Keratinocyte (primary cell): ENCODE measurements around the gene PLA2G2F. TPM values are rescaled to one million over a fixed set of nuclear protein-coding genes. Genes with fewer than 3 reads are reported as not detected.
A peak's percentile ranks its signal among the peaks of the same experiment; 100 is the strongest.

ENCODE experiments used
- DNase-seq: peaks from one replicate; pipeline ENCODE4 v3.0.0-alpha.2; 2011; ENCODE audit warnings: low read depth, missing footprints, low spot score
- FAIRE-seq: peaks from 2 replicates; lab custom pipeline; 2011; peaks lifted over from hg19 to GRCh38; lab: Jason Lieb, UNC
- H2AFZ ChIP-seq: 2 replicates; pipeline ENCODE4 v1.6.0; 2012; ENCODE audit warnings: low read length, control low read depth, inconsistent platforms; ENCODE audit not compliant: control insufficient read depth
- H3K27ac ChIP-seq: 2 replicates; pipeline ENCODE4 v1.5.1; 2011; ENCODE audit warnings: low read length; ENCODE audit not compliant: control insufficient read depth, insufficient read depth
- H3K27me3 ChIP-seq: 3 replicates; pipeline ENCODE4 v1.6.0; 2011; ENCODE audit warnings: low read length; ENCODE audit not compliant: control insufficient read depth, insufficient read depth; ENCODE audit errors: extremely low read depth
- H3K36me3 ChIP-seq, 2 experiments: 2 replicates in 1 of 2; 3 replicates in 1 of 2; pipeline ENCODE4 v1.5.1; 2011; ENCODE audit warnings: low read length in 2 of 2, mild to moderate bottlenecking in 1 of 2; ENCODE audit not compliant: control insufficient read depth in 2 of 2, insufficient read depth in 2 of 2; ENCODE audit errors: extremely low read depth in 1 of 2
- H3K4me1 ChIP-seq: 3 replicates; pipeline ENCODE4 v1.5.1; 2011; ENCODE audit warnings: low read length; ENCODE audit not compliant: control insufficient read depth, insufficient read depth; ENCODE audit errors: extremely low read depth
- H3K4me2 ChIP-seq: 3 replicates; pipeline ENCODE4 v1.6.0; 2011; ENCODE audit warnings: low read depth, low read length; ENCODE audit not compliant: control insufficient read depth, insufficient read depth; ENCODE audit errors: extremely low read depth
- H3K4me3 ChIP-seq, 3 experiments: fragments of 200-600 bp in 1 of 3; sonication (generic) in 1 of 3; 2 replicates in 2 of 3; 3 replicates in 1 of 3; pipeline ENCODE4 v1.5.1; 2011 to 2016; ENCODE audit warnings: low read length in 3 of 3, mild to moderate bottlenecking in 3 of 3, control low read depth in 2 of 3, inconsistent platforms in 1 of 3, low read depth in 1 of 3, mixed read lengths in 1 of 3, mixed run types in 1 of 3, moderate library complexity in 1 of 3; ENCODE audit not compliant: control insufficient read depth in 2 of 3, insufficient read depth in 2 of 3; ENCODE audit errors: extremely low read depth in 1 of 3
- H3K79me2 ChIP-seq: 2 replicates; pipeline ENCODE4 v1.6.0; 2012; ENCODE audit warnings: low read length; ENCODE audit not compliant: control insufficient read depth, insufficient read depth
- H3K9ac ChIP-seq: 3 replicates; pipeline ENCODE4 v1.6.0; 2011; ENCODE audit warnings: low read length; ENCODE audit not compliant: control insufficient read depth, insufficient read depth; ENCODE audit errors: extremely low read depth
- H3K9me1 ChIP-seq: 3 replicates; pipeline ENCODE4 v1.6.0; 2011; ENCODE audit warnings: low read length; ENCODE audit not compliant: control insufficient read depth, insufficient read depth; ENCODE audit errors: extremely low read depth
- H3K9me3 ChIP-seq: 2 replicates; pipeline ENCODE4 v1.5.1; 2012; ENCODE audit warnings: low read depth, low read length; ENCODE audit not compliant: control insufficient read depth
- H4K20me1 ChIP-seq: 3 replicates; pipeline ENCODE4 v1.6.0; 2011; ENCODE audit warnings: low read length; ENCODE audit not compliant: control insufficient read depth, insufficient read depth; ENCODE audit errors: extremely low read depth
- EZH2 ChIP-seq: IDR thresholded peaks from one replicate; pipeline ENCODE4 v1.6.1; 2012; ENCODE audit warnings: inconsistent platforms, mild to moderate bottlenecking, low read length, moderate library complexity
- dilution Hi-C: fragments of 300-500 bp; cut with MboI; formaldehyde crosslinking; loops from one replicate; pipeline ENCODE4 v1.7.0; 2020; ENCODE audit warnings: low sequenced_read_pairs; ENCODE audit not compliant: extremely low pct_ligation_motif_present
- polyA plus RNA-seq, 5 experiments: library from polyadenylated mRNA; depleted of rRNA in 3 of 5; stranded (reverse) in 3 of 5; stranded (forward) in 1 of 5; unstranded in 1 of 5; fragments of >200 nt; gene quantifications; 1 replicate in 1 of 5; 2 replicates in 3 of 5; 3 replicates in 1 of 5; pipeline versions ENCODE4 v1.2.1 to v1.2.3, GENCODE V29; 2011 to 2012; ENCODE audit warnings: missing spikeins in 2 of 5, low read depth in 1 of 5, low replicate concordance in 1 of 5
- TF ChIP-seq, protein P1 (sequence below), 3 experiments: IDR thresholded peaks in 1 of 3; conservative IDR thresholded peaks in 1 of 3; optimal IDR thresholded peaks in 1 of 3; 2 replicates in 2 of 3; 3 replicates in 1 of 3; pipeline versions ENCODE3 to v1.5.1; 2011; ENCODE audit warnings: low read length in 3 of 3, mild to moderate bottlenecking in 3 of 3, moderate library complexity in 2 of 3, control low read depth in 1 of 3, inconsistent platforms in 1 of 3; ENCODE audit not compliant: insufficient read depth in 2 of 3; ENCODE audit errors: extremely low read depth in 1 of 3

Gene PLA2G2F
- polyA plus RNA-seq, 1 donor (not counting 4 experiments of a cell fraction or from before 2014, with no cell fraction given) = 0.26 TPM

DNA sequence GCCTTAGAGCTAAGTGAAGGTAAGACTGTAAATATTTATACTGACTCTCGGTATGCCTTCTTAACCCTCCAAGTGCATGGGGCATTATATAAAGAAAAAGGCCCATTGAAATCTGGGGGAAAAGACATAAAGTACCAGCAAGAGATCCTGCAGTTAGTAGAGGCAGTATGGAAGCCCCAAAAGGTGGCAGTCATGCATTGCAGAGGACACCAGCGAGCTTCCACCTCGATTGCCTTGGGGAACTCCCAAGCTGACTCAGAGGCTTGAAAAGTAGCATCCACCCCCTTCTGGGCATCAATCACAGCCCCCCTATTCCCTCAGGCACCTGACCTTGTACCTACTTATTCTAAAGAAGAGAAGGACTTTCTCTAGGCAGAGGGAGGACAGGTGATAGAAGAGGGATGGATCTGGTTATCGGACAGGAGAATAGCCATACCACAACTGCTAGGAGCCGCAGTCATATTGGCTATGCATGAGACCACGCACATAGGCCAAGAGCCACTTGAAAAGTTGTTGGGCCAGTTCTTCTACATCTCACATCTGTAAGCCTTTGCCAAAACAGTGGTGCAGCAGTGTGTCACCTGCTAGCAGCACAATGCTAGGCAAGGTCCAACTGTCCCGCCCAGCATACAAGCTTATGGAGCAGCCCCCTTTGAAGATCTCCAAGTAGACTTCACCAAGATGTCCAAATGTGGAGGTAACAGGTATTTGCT is 19.4 kb downstream of the PLA2G2F start:
- no peaks in the 10 kb centered on the region for H3K36me3 ChIP-seq
- no peak overlapping the region for H3K4me3 ChIP-seq
- no peak overlapping the region for H2AFZ ChIP-seq
- H3K9ac ChIP-seq = no peak overlapping the region
- H3K9me3 ChIP-seq = peaks cover 20% of the 10 kb centered on the region
- no peak for TF ChIP-seq EZH2
- TF ChIP-seq, protein P1, sequence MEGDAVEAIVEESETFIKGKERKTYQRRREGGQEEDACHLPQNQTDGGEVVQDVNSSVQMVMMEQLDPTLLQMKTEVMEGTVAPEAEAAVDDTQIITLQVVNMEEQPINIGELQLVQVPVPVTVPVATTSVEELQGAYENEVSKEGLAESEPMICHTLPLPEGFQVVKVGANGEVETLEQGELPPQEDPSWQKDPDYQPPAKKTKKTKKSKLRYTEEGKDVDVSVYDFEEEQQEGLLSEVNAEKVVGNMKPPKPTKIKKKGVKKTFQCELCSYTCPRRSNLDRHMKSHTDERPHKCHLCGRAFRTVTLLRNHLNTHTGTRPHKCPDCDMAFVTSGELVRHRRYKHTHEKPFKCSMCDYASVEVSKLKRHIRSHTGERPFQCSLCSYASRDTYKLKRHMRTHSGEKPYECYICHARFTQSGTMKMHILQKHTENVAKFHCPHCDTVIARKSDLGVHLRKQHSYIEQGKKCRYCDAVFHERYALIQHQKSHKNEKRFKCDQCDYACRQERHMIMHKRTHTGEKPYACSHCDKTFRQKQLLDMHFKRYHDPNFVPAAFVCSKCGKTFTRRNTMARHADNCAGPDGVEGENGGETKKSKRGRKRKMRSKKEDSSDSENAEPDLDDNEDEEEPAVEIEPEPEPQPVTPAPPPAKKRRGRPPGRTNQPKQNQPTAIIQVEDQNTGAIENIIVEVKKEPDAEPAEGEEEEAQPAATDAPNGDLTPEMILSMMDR (optimal IDR thresholded peaks at IDR 0.05 in 1 of 3, IDR thresholded peaks at IDR 0.05 in 1 of 3, conservative IDR thresholded peaks at IDR 0.05 in 1 of 3; ENCODE audit: extremely low read depth in 1 of 3, insufficient read depth in 2 of 3, low read length in 3 of 3) = peak in 2 of 3 experiments; percentile 12 to 19
- H3K79me2 ChIP-seq = no peaks in the 10 kb centered on the region
- no peak for FAIRE-seq
- H4K20me1 ChIP-seq = no peaks in the 10 kb centered on the region
- no peaks in the 10 kb centered on the region for H3K27me3 ChIP-seq
- H3K27ac ChIP-seq = no peak overlapping the region
- dilution Hi-C loops = no loop called here
- DNase-seq = no peak
- H3K4me2 ChIP-seq = no peak overlapping the region
- no peaks in the 10 kb centered on the region for H3K4me1 ChIP-seq
- H3K9me1 ChIP-seq = no peaks in the 10 kb centered on the region

DNA sequence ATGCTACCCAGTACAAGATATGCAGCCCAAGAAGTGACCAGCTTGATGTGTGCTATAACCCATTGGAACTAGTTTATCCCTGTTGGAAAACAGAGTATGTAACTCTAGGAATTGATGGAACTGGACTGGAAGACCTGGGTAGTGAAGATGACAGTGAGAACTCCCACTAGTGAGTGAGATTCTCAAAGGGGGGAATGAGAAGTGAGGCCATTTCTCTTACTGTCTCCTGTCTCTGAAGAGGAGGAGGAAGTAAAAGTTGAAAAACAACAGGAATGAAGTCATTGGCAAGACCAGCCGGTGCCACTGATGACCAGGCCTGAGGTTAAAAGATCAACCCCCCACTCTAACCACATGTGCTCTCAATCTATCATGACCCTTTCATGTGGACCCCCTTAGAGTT is 20.9 kb downstream of the PLA2G2F start:
- no peak overlapping the region for H3K27ac ChIP-seq
- H3K36me3 ChIP-seq = no peaks in the 10 kb centered on the region
- H3K27me3 ChIP-seq = no peaks in the 10 kb centered on the region
- H3K4me1 ChIP-seq = no peaks in the 10 kb centered on the region
- TF ChIP-seq, protein P1 (optimal IDR thresholded peaks at IDR 0.05 in 1 of 3, IDR thresholded peaks at IDR 0.05 in 1 of 3, conservative IDR thresholded peaks at IDR 0.05 in 1 of 3; ENCODE audit: extremely low read depth in 1 of 3, insufficient read depth in 2 of 3, low read length in 3 of 3) = no peak
- TF ChIP-seq EZH2 = no peak
- no peaks in the 10 kb centered on the region for H3K79me2 ChIP-seq
- FAIRE-seq (no peak), DNase-seq (no peak)
- no peak overlapping the region for H3K4me3 ChIP-seq
- H4K20me1 ChIP-seq = no peaks in the 10 kb centered on the region
- dilution Hi-C loops = no loop called here
- no peak overlapping the region for H2AFZ ChIP-seq
- no peak overlapping the region for H3K9ac ChIP-seq
- no peak overlapping the region for H3K4me2 ChIP-seq
- H3K9me3 ChIP-seq = peaks cover 20% of the 10 kb centered on the region
- H3K9me1 ChIP-seq = no peaks in the 10 kb centered on the region
